ENCODE measurements around the gene PKD1L1.

DNA sequence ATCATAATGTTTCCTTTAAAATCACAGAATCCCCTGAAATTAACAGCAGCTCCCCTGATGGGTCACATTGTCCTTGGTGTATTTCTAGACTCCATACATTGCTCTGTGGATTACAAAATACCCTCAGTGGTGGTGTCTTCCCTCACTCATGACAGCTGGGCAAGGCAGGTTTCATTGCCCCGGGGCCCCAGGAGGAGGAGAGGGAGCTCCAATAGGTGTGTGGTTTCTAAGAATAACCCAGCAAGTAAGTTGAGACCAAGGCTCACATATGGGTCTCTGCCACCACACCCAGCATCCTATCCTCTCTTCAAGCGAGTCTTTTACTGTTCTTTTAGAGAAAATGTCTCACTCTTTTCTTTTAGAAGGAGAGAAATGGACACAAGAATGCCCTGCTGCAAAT, 63.6 kb downstream of the PKD1L1 start:
- TF ChIP-seq ZNF274 (IDR thresholded peaks at IDR 0.05; ENCODE audit: low read depth, low read length) (no peak), YY1 (IDR thresholded peaks at IDR 0.05; ENCODE audit: insufficient read depth, insufficient read length) (no peak)

Data from NT2/D1 (cell line).